ENCODE measurements around the gene UBR4. TPM values are rescaled to one million over a fixed set of nuclear protein-coding genes. Genes with fewer than 3 reads are reported as not detected.

Gene UBR4
- total and polyA plus RNA-seq, 10 of the 15 experiments (the other 5 are each of a cell fraction or from before 2014, with no cell fraction given) = 34.2 to 124 (median 56.2) TPM

DNA sequence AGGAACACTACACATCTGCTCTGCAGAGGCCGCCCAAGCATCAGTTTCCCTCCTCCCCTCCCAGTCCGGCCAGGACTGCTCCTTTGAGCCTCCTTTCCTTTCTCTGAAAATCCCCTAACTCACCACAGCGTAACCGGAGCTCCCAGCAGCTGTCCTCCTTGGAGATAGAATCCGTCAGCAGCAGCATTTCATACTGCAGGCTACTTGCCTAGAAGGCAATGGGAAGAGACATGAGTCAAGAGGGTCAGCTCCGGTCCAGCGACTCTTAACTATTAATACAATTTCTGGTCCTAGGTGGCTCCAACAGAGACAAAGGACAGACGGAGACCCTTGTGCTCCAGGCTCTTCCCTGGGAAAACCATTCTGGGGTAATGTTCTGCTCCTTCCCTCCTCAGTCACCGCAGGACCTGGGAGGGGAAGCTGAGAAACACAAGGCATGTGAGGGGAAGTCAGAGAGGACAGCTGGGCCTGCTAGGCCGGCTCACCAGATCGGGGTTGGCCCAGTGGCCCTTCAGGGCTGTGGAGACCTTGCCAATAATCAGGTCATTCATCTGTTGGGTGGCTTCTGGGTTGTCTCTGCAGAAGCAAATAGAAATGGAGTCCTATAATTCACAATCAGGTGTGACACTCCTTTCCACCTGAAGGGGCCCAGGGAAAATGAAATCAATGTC lies 99.7 kb downstream of the UBR4 start:
- Histone ChIP-seq H3K27ac (ENCODE audit: control insufficient read depth, insufficient read depth) (no peak overlapping the region), H2AFZ (ENCODE audit: control insufficient read depth, low read depth, low read length) (no peak overlapping the region), H3K4me1 (ENCODE audit: control insufficient read depth, insufficient read depth, low read length) (no peaks in the 10 kb centered on the region), H3K27me3 (replicated peaks in 1 of 2; ENCODE audit: control insufficient read depth in 2 of 2, insufficient read depth in 2 of 2, low read length in 1 of 2) (no peaks in the 10 kb centered on the region), H4K20me1 (ENCODE audit: control insufficient read depth, insufficient read depth) (no peaks in the 10 kb centered on the region), H3K36me3 (ENCODE audit: control insufficient read depth in 2 of 2, insufficient read depth in 2 of 2, low read length in 1 of 2) (peaks cover 49 to 51% of the 10 kb centered on the region in 2 experiments; a peak in 3 of 4 replicates), H3K9ac (ENCODE audit: control insufficient read depth, insufficient read depth, low read length) (no peak overlapping the region), H3K4me3 (no peak overlapping the region), H3K79me2 (ENCODE audit: control insufficient read depth, insufficient read depth, low read length) (no peaks in the 10 kb centered on the region), H3K4me2 (ENCODE audit: control insufficient read depth, insufficient read depth) (no peak overlapping the region), H3K9me3 (replicated peaks; ENCODE audit: control insufficient read depth, insufficient read depth, low read length) (no peaks in the 10 kb centered on the region)
- CTCF ChIA-PET = no interaction called here
- DNase-seq (ENCODE audit: low read depth, low spot score) = no peak
- no peak for FAIRE-seq
- BruUV-seq (replicated peaks) = no TSS peak
- RAD21 ChIA-PET (ENCODE audit: unreplicated experiment) = no interaction called here
- SMC1A ChIA-PET (ENCODE audit: uncharacterized antibody, unreplicated experiment) = no interaction called here
- 93% methylated on average over 11 of the region's 11 CpGs for WGBS (ENCODE audit: insufficient coverage, insufficient replicate concordance, low lambda C conversion rate, missing lambda C conversion rate)
- intact Hi-C loops (cut with micrococcal nuclease; ENCODE audit: unreplicated experiment) = no loop called here
- no peak for ATAC-seq
- in situ Hi-C loops (cut with MboI) = no loop called here
- POLR2A ChIA-PET = no interaction called here
- TF ChIP-seq, protein P1, sequence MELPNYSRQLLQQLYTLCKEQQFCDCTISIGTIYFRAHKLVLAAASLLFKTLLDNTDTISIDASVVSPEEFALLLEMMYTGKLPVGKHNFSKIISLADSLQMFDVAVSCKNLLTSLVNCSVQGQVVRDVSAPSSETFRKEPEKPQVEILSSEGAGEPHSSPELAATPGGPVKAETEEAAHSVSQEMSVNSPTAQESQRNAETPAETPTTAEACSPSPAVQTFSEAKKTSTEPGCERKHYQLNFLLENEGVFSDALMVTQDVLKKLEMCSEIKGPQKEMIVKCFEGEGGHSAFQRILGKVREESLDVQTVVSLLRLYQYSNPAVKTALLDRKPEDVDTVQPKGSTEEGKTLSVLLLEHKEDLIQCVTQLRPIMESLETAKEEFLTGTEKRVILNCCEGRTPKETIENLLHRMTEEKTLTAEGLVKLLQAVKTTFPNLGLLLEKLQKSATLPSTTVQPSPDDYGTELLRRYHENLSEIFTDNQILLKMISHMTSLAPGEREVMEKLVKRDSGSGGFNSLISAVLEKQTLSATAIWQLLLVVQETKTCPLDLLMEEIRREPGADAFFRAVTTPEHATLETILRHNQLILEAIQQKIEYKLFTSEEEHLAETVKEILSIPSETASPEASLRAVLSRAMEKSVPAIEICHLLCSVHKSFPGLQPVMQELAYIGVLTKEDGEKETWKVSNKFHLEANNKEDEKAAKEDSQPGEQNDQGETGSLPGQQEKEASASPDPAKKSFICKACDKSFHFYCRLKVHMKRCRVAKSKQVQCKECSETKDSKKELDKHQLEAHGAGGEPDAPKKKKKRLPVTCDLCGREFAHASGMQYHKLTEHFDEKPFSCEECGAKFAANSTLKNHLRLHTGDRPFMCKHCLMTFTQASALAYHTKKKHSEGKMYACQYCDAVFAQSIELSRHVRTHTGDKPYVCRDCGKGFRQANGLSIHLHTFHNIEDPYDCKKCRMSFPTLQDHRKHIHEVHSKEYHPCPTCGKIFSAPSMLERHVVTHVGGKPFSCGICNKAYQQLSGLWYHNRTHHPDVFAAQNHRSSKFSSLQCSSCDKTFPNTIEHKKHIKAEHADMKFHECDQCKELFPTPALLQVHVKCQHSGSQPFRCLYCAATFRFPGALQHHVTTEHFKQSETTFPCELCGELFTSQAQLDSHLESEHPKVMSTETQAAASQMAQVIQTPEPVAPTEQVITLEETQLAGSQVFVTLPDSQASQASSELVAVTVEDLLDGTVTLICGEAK (IDR thresholded peaks at IDR 0.05; ENCODE audit: borderline replicate concordance) = no peak
- TF ChIP-seq HDAC6 (IDR thresholded peaks at IDR 0.05; ENCODE audit: unreplicated experiment) (no peak), DPF2 (IDR thresholded peaks at IDR 0.05) (no peak), ESRRA (IDR thresholded peaks at IDR 0.05; ENCODE audit: low read length) (no peak), NFXL1 (IDR thresholded peaks at IDR 0.05; ENCODE audit: borderline replicate concordance) (no peak), PAX8 (IDR thresholded peaks at IDR 0.05) (no peak), MYC (IDR thresholded peaks at IDR 0.05; ENCODE audit: insufficient read depth, insufficient read length, insufficient replicate concordance, low read length, severe bottlenecking) (no peak)
- TF ChIP-seq, protein P2, sequence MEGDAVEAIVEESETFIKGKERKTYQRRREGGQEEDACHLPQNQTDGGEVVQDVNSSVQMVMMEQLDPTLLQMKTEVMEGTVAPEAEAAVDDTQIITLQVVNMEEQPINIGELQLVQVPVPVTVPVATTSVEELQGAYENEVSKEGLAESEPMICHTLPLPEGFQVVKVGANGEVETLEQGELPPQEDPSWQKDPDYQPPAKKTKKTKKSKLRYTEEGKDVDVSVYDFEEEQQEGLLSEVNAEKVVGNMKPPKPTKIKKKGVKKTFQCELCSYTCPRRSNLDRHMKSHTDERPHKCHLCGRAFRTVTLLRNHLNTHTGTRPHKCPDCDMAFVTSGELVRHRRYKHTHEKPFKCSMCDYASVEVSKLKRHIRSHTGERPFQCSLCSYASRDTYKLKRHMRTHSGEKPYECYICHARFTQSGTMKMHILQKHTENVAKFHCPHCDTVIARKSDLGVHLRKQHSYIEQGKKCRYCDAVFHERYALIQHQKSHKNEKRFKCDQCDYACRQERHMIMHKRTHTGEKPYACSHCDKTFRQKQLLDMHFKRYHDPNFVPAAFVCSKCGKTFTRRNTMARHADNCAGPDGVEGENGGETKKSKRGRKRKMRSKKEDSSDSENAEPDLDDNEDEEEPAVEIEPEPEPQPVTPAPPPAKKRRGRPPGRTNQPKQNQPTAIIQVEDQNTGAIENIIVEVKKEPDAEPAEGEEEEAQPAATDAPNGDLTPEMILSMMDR (IDR thresholded peaks at IDR 0.05 in 2 of 3, conservative IDR thresholded peaks at IDR 0.05 in 1 of 3; ENCODE audit: control insufficient read depth in 2 of 3, extremely low read depth in 1 of 3, insufficient read depth in 1 of 3, low read depth in 3 of 3, low read length in 3 of 3) = no peak
- TF ChIP-seq, protein P3, sequence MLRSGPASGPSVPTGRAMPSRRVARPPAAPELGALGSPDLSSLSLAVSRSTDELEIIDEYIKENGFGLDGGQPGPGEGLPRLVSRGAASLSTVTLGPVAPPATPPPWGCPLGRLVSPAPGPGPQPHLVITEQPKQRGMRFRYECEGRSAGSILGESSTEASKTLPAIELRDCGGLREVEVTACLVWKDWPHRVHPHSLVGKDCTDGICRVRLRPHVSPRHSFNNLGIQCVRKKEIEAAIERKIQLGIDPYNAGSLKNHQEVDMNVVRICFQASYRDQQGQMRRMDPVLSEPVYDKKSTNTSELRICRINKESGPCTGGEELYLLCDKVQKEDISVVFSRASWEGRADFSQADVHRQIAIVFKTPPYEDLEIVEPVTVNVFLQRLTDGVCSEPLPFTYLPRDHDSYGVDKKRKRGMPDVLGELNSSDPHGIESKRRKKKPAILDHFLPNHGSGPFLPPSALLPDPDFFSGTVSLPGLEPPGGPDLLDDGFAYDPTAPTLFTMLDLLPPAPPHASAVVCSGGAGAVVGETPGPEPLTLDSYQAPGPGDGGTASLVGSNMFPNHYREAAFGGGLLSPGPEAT (IDR thresholded peaks at IDR 0.05; ENCODE audit: low read depth) = no peak
- TF ChIP-seq, protein P4, sequence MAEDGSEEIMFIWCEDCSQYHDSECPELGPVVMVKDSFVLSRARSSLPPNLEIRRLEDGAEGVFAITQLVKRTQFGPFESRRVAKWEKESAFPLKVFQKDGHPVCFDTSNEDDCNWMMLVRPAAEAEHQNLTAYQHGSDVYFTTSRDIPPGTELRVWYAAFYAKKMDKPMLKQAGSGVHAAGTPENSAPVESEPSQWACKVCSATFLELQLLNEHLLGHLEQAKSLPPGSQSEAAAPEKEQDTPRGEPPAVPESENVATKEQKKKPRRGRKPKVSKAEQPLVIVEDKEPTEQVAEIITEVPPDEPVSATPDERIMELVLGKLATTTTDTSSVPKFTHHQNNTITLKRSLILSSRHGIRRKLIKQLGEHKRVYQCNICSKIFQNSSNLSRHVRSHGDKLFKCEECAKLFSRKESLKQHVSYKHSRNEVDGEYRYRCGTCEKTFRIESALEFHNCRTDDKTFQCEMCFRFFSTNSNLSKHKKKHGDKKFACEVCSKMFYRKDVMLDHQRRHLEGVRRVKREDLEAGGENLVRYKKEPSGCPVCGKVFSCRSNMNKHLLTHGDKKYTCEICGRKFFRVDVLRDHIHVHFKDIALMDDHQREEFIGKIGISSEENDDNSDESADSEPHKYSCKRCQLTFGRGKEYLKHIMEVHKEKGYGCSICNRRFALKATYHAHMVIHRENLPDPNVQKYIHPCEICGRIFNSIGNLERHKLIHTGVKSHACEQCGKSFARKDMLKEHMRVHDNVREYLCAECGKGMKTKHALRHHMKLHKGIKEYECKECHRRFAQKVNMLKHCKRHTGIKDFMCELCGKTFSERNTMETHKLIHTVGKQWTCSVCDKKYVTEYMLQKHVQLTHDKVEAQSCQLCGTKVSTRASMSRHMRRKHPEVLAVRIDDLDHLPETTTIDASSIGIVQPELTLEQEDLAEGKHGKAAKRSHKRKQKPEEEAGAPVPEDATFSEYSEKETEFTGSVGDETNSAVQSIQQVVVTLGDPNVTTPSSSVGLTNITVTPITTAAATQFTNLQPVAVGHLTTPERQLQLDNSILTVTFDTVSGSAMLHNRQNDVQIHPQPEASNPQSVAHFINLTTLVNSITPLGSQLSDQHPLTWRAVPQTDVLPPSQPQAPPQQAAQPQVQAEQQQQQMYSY (CRISPR knock-in tag; IDR thresholded peaks at IDR 0.05) = no peak

All from GM12878 (cell line).